Stimulated activated CD8-positive, alpha-beta memory T cell treated with anti-CD3 and anti-CD28 coated beads, Interleukin-7, amount 100 ng/mL, for 1 hour (primary cell): ENCODE results near the gene P2RY8.
"Not testable (repeated sequence)": the region's sequence is repeated elsewhere in the genome, so short reads cannot be mapped to it uniquely, and the experiment has no call there.

Source experiments
- DNase-seq, 2 donors: peaks; one replicate each; pipeline ENCODE4 v3.0.0-alpha.2; 2020; ENCODE audit warnings: low read depth in 2 of 2

The P2RY8 gene

GRCh38 chrX:1520350-1520749 is 16.6 kb downstream of the P2RY8 start:
- DNase-seq, result no peak

- DNase-seq, result no peak
Measured at GRCh38 chrX:1519022-1519497, 17.9 kb downstream of the P2RY8 start.

- DNase-seq, result no peak
Measured at GRCh38 chrX:1518512-1518911, 18.5 kb downstream of the P2RY8 start.

GRCh38 chrX:1516596-1517104 is 20.3 kb downstream of the P2RY8 start:
- DNase-seq, result no peak

GRCh38 chrX:1511829-1512228 is 25.2 kb downstream of the P2RY8 start:
- no peak for DNase-seq

GRCh38 chrX:1511150-1511549 is 25.8 kb downstream of the P2RY8 start:
- no peak for DNase-seq

GRCh38 chrX:1507511-1508463 is 29.2 kb downstream of the P2RY8 start:
- DNase-seq, result peak in 1 of 2 donors; percentile 30

- DNase-seq, result no peak
Measured at GRCh38 chrX:1506916-1507315, 30.1 kb downstream of the P2RY8 start.

- no peak for DNase-seq
Measured at GRCh38 chrX:1502853-1503252, 34.1 kb downstream of the P2RY8 start.

- DNase-seq, result no peak
Measured at GRCh38 chrX:1502241-1502640, 34.7 kb downstream of the P2RY8 start.

- no peak for DNase-seq
Measured at GRCh38 chrX:1500701-1501624, 36.0 kb downstream of the P2RY8 start.

- no peak for DNase-seq
Measured at GRCh38 chrX:1496076-1496475, 40.9 kb downstream of the P2RY8 start.

- DNase-seq, result no peak
Measured at GRCh38 chrX:1493877-1494510, 43.0 kb downstream of the P2RY8 start.

- no peak for DNase-seq
Measured at GRCh38 chrX:1493412-1493811, 43.6 kb downstream of the P2RY8 start.

GRCh38 chrX:1492421-1493012 is 44.5 kb downstream of the P2RY8 start:
- DNase-seq, result no peak

- no peak for DNase-seq
Measured at GRCh38 chrX:1491851-1492349, 45.1 kb downstream of the P2RY8 start.

- not testable (repeated sequence) for DNase-seq
Measured at GRCh38 chrX:1491248-1491647, 45.7 kb downstream of the P2RY8 start.

GRCh38 chrX:1490723-1491122 is 46.3 kb downstream of the P2RY8 start:
- not testable (repeated sequence) for DNase-seq

- not testable (repeated sequence) for DNase-seq
Measured at GRCh38 chrX:1489354-1489753, 47.6 kb downstream of the P2RY8 start.

GRCh38 chrX:1488745-1489144 is 48.2 kb downstream of the P2RY8 start:
- no peak for DNase-seq

- DNase-seq, result no peak
Measured at GRCh38 chrX:1488141-1488540, 48.8 kb downstream of the P2RY8 start.
